Retinal pigment epithelial cell (primary cell): ENCODE measurements around the gene SCNN1B.

Experiments used
- DNase-seq: peaks from one replicate; pipeline ENCODE4 v3.0.0-alpha.2; 2010; ENCODE audit warnings: low read depth
- H3K4me3 ChIP-seq: 2 replicates; pipeline ENCODE4 v1.5.1; 2011; ENCODE audit warnings: mild to moderate bottlenecking, low read length, control low read depth, moderate library complexity
- CTCF ChIP-seq: conservative IDR thresholded peaks from 2 replicates; pipeline ENCODE4 v1.5.1; 2011; ENCODE audit warnings: low read depth, low read length, control low read depth, inconsistent platforms

SCNN1B gene

GRCh38 chr16:23278031-23278430, 24.1 kb upstream of the SCNN1B start:
- H3K4me3 ChIP-seq, result no peak overlapping the region
- TF ChIP-seq CTCF, result no peak
- DNase-seq, result no peak

- no peak for TF ChIP-seq CTCF
- DNase-seq, result no peak
- no peak overlapping the region for H3K4me3 ChIP-seq
Observed at GRCh38 chr16:23279721-23280153, 22.4 kb upstream of the SCNN1B start.

- no peak for TF ChIP-seq CTCF
- no peak for DNase-seq
- H3K4me3 ChIP-seq, result no peak overlapping the region
Observed at GRCh38 chr16:23280483-23280967, 21.6 kb upstream of the SCNN1B start.

GRCh38 chr16:23282568-23282967, 19.5 kb upstream of the SCNN1B start:
- no peak for DNase-seq
- TF ChIP-seq CTCF, result no peak
- H3K4me3 ChIP-seq, result no peak overlapping the region

GRCh38 chr16:23283571-23283970, 18.5 kb upstream of the SCNN1B start:
- TF ChIP-seq CTCF, result no peak
- no peak overlapping the region for H3K4me3 ChIP-seq
- DNase-seq, result no peak

- no peak for DNase-seq
- H3K4me3 ChIP-seq, result no peak overlapping the region
- no peak for TF ChIP-seq CTCF
Observed at GRCh38 chr16:23284584-23284983, 17.5 kb upstream of the SCNN1B start.

- no peak for DNase-seq
Observed at GRCh38 chr16:23286131-23286532, 16.0 kb upstream of the SCNN1B start.

More at GRCh38 chr16:23286131-23286532, 16.0 kb upstream of the SCNN1B start:
- no peak overlapping the region for H3K4me3 ChIP-seq
- TF ChIP-seq CTCF, result no peak
